ENCODE data around the gene FAM81B.
A peak's percentile ranks its signal among the peaks of the same experiment; 100 is the strongest.
"Not testable (repeated sequence)": the region's sequence is repeated elsewhere in the genome, so short reads cannot be mapped to it uniquely, and the experiment has no call there.

The FAM81B gene

GRCh38 chr5:95374061-95374460 is 17.1 kb upstream of the FAM81B start:
- Histone ChIP-seq H3K36me3 (ENCODE audit: control insufficient read depth, insufficient read depth, low read length) (no peaks in the 10 kb centered on the region), H3K27me3 (ENCODE audit: control insufficient read depth, insufficient read depth, low read length) (no peaks in the 10 kb centered on the region), H3K9me3 (ENCODE audit: control insufficient read depth, insufficient read depth, low read length) (no peaks in the 10 kb centered on the region), H3K27ac (ENCODE audit: low read length) (no peak overlapping the region), H3K4me1 (ENCODE audit: control insufficient read depth, insufficient read depth, low read length) (no peaks in the 10 kb centered on the region), H3K4me3 (ENCODE audit: low read length) (no peak overlapping the region)
- WGBS (ENCODE audit: insufficient coverage, insufficient read length): no CpG with 5 or more reads among the region's 7 CpGs
- no peak for DNase-seq (ENCODE audit: low read depth, low spot score)

- no peak overlapping the region for H3K27ac ChIP-seq (ENCODE audit: low read length)
- no peaks in the 10 kb centered on the region for H3K9me3 ChIP-seq (ENCODE audit: control insufficient read depth, insufficient read depth, low read length)
- no peaks in the 10 kb centered on the region for H3K4me1 ChIP-seq (ENCODE audit: control insufficient read depth, insufficient read depth, low read length)
- H3K4me3 ChIP-seq (ENCODE audit: low read length): no peak overlapping the region
- no peaks in the 10 kb centered on the region for H3K27me3 ChIP-seq (ENCODE audit: control insufficient read depth, insufficient read depth, low read length)
- H3K36me3 ChIP-seq (ENCODE audit: control insufficient read depth, insufficient read depth, low read length): no peaks in the 10 kb centered on the region
- no peak for DNase-seq (ENCODE audit: low read depth, low spot score)
- WGBS (ENCODE audit: insufficient coverage, insufficient read length): no CpG with 5 or more reads among the region's 4 CpGs
Measured at GRCh38 chr5:95375591-95375990, 15.6 kb upstream of the FAM81B start.

- Histone ChIP-seq H3K27me3 (ENCODE audit: control insufficient read depth, insufficient read depth, low read length) (no peaks in the 10 kb centered on the region), H3K9me3 (ENCODE audit: control insufficient read depth, insufficient read depth, low read length) (no peaks in the 10 kb centered on the region; the same call in 1 of the 2 replicates), H3K27ac (ENCODE audit: low read length) (no peak overlapping the region), H3K4me3 (ENCODE audit: low read length) (no peak overlapping the region), H3K4me1 (ENCODE audit: control insufficient read depth, insufficient read depth, low read length) (no peaks in the 10 kb centered on the region), H3K36me3 (ENCODE audit: control insufficient read depth, insufficient read depth, low read length) (no peaks in the 10 kb centered on the region)
- DNase-seq (ENCODE audit: low read depth, low spot score): no peak
- no CpG with 5 or more reads among the region's 2 CpGs for WGBS (ENCODE audit: insufficient coverage, insufficient read length)
Measured at GRCh38 chr5:95379133-95379532, 12.0 kb upstream of the FAM81B start.

GRCh38 chr5:95380103-95380628 is 11.0 kb upstream of the FAM81B start:
- 100% methylated on average over 2 of the region's 5 CpGs for WGBS (ENCODE audit: insufficient coverage, insufficient read length)
- H3K27me3 ChIP-seq (ENCODE audit: control insufficient read depth, insufficient read depth, low read length): no peaks in the 10 kb centered on the region
- H3K4me3 ChIP-seq (ENCODE audit: low read length): no peak overlapping the region
- no peak overlapping the region for H3K27ac ChIP-seq (ENCODE audit: low read length)
- no peaks in the 10 kb centered on the region for H3K36me3 ChIP-seq (ENCODE audit: control insufficient read depth, insufficient read depth, low read length)
- DNase-seq (ENCODE audit: low read depth, low spot score): no peak
- H3K9me3 ChIP-seq (ENCODE audit: control insufficient read depth, insufficient read depth, low read length): no peaks in the 10 kb centered on the region; the same call in 1 of the 2 replicates
- no peaks in the 10 kb centered on the region for H3K4me1 ChIP-seq (ENCODE audit: control insufficient read depth, insufficient read depth, low read length)

GRCh38 chr5:95382801-95383200 is 8.4 kb upstream of the FAM81B start:
- Histone ChIP-seq H3K9me3 (ENCODE audit: control insufficient read depth, insufficient read depth, low read length) (no peaks in the 10 kb centered on the region; the same call in 1 of the 2 replicates), H3K27ac (ENCODE audit: low read length) (no peak overlapping the region), H3K36me3 (ENCODE audit: control insufficient read depth, insufficient read depth, low read length) (no peaks in the 10 kb centered on the region), H3K27me3 (ENCODE audit: control insufficient read depth, insufficient read depth, low read length) (no peaks in the 10 kb centered on the region), H3K4me1 (ENCODE audit: control insufficient read depth, insufficient read depth, low read length) (no peaks in the 10 kb centered on the region), H3K4me3 (ENCODE audit: low read length) (no peak overlapping the region)
- no peak for DNase-seq (ENCODE audit: low read depth, low spot score)
- no CpG with 5 or more reads among the region's 4 CpGs for WGBS (ENCODE audit: insufficient coverage, insufficient read length)

GRCh38 chr5:95384485-95385213 is 6.5 kb upstream of the FAM81B start:
- Histone ChIP-seq H3K27ac (ENCODE audit: low read length) (no peak overlapping the region), H3K9me3 (ENCODE audit: control insufficient read depth, insufficient read depth, low read length) (no peaks in the 10 kb centered on the region; the same call in 1 of the 2 replicates), H3K4me3 (ENCODE audit: low read length) (no peak overlapping the region), H3K27me3 (ENCODE audit: control insufficient read depth, insufficient read depth, low read length) (no peaks in the 10 kb centered on the region), H3K36me3 (ENCODE audit: control insufficient read depth, insufficient read depth, low read length) (no peaks in the 10 kb centered on the region), H3K4me1 (ENCODE audit: control insufficient read depth, insufficient read depth, low read length) (no peaks in the 10 kb centered on the region)
- DNase-seq (ENCODE audit: low read depth, low spot score): no peak
- WGBS (ENCODE audit: insufficient coverage, insufficient read length): no CpG with 5 or more reads among the region's 5 CpGs

- Histone ChIP-seq H3K4me1 (ENCODE audit: control insufficient read depth, insufficient read depth, low read length) (no peaks in the 10 kb centered on the region), H3K27ac (ENCODE audit: low read length) (no peak overlapping the region), H3K4me3 (ENCODE audit: low read length) (no peak overlapping the region), H3K9me3 (ENCODE audit: control insufficient read depth, insufficient read depth, low read length) (no peaks in the 10 kb centered on the region; the same call in 1 of the 2 replicates), H3K36me3 (ENCODE audit: control insufficient read depth, insufficient read depth, low read length) (no peaks in the 10 kb centered on the region), H3K27me3 (ENCODE audit: control insufficient read depth, insufficient read depth, low read length) (no peaks in the 10 kb centered on the region)
- WGBS (ENCODE audit: insufficient coverage, insufficient read length): no CpG with 5 or more reads among the region's 1 CpG
- no peak for DNase-seq (ENCODE audit: low read depth, low spot score)
Measured at GRCh38 chr5:95385334-95385733, 5.8 kb upstream of the FAM81B start.

- H3K27ac ChIP-seq (ENCODE audit: low read length); H3K4me3 ChIP-seq (ENCODE audit: low read length); H3K36me3 ChIP-seq (ENCODE audit: control insufficient read depth, insufficient read depth, low read length); H3K27me3 ChIP-seq (ENCODE audit: control insufficient read depth, insufficient read depth, low read length); DNase-seq (ENCODE audit: low read depth, low spot score); H3K9me3 ChIP-seq (ENCODE audit: control insufficient read depth, insufficient read depth, low read length); H3K4me1 ChIP-seq (ENCODE audit: control insufficient read depth, insufficient read depth, low read length): not testable (repeated sequence)
- no CpG with 5 or more reads among the region's 3 CpGs for WGBS (ENCODE audit: insufficient coverage, insufficient read length)
Measured at GRCh38 chr5:95391965-95392364, 799 bp downstream of the FAM81B start.

- Histone ChIP-seq H3K27me3 (ENCODE audit: control insufficient read depth, insufficient read depth, low read length) (no peaks in the 10 kb centered on the region), H3K4me1 (ENCODE audit: control insufficient read depth, insufficient read depth, low read length) (no peaks in the 10 kb centered on the region), H3K36me3 (ENCODE audit: control insufficient read depth, insufficient read depth, low read length) (no peaks in the 10 kb centered on the region), H3K9me3 (ENCODE audit: control insufficient read depth, insufficient read depth, low read length) (no peaks in the 10 kb centered on the region), H3K27ac (ENCODE audit: low read length) (no peak overlapping the region), H3K4me3 (ENCODE audit: low read length) (no peak overlapping the region)
- no CpG with 5 or more reads among the region's 1 CpG for WGBS (ENCODE audit: insufficient coverage, insufficient read length)
- DNase-seq (ENCODE audit: low read depth, low spot score): peak; percentile 16
Measured at GRCh38 chr5:95392593-95393182, 1.5 kb downstream of the FAM81B start.

- H3K27me3 ChIP-seq (ENCODE audit: control insufficient read depth, insufficient read depth, low read length): no peaks in the 10 kb centered on the region
- no peak overlapping the region for H3K27ac ChIP-seq (ENCODE audit: low read length)
- H3K9me3 ChIP-seq (ENCODE audit: control insufficient read depth, insufficient read depth, low read length): no peaks in the 10 kb centered on the region
- DNase-seq (ENCODE audit: low read depth, low spot score): no peak
- H3K4me3 ChIP-seq (ENCODE audit: low read length): no peak overlapping the region
- H3K36me3 ChIP-seq (ENCODE audit: control insufficient read depth, insufficient read depth, low read length): no peaks in the 10 kb centered on the region
- H3K4me1 ChIP-seq (ENCODE audit: control insufficient read depth, insufficient read depth, low read length): no peaks in the 10 kb centered on the region
- WGBS (ENCODE audit: insufficient coverage, insufficient read length): no CpG with 5 or more reads among the region's 1 CpG
Measured at GRCh38 chr5:95393279-95393678, 2.1 kb downstream of the FAM81B start.

All from iPS DF 6.9 (cell line).